Left forelimb (tissue), 1 donor: Measurements from ENCODE around the gene ZDHHC14.
"Not testable (repeated sequence)": the region's sequence is repeated elsewhere in the genome, so short reads cannot be mapped to it uniquely, and the experiment has no call there.

Experiments used
- DNase-seq: peaks from one replicate; pipeline ENCODE4 v3.0.0-alpha.2; 2018; ENCODE audit warnings: low spot score

The ZDHHC14 gene

DNA sequence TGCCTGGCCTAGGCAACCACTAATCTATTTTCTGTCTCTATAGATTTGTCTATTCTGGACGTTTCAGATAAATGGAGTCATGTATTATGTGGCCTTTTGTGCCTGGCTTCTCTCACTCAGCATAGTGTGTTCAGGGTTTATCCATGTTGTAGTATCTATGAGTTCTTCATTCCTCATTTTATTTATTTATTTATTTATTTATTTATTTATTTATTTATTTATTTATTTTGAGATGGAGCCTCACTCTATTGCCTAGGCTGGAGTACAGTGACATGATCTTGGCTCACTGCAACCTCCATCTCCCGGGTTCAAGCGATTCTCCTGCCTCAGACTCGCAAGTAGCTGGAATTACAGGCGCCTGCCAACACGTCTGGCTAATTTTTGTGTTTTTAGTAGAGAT, 86.3 kb downstream of the ZDHHC14 start:
- DNase-seq = not testable (repeated sequence)

DNA sequence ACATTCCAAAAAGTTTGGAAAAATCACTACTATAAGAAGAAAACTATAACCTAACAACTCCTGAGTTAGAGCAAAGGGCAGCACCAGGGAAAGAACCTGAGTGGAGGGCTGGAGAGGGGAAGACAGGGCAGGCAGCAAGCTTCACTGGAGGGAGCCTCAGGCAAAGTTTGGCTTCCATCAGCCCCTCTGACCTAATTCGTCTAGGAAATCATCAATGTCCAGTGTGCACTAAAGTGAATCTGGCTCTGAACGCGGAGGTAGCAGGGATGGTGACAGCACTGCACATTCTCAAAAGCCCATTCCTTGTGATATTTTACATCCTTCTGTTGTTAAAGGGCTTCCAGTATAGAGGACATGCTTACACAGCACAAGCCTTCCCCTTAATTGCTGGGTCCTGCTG, 87.1 kb downstream of the ZDHHC14 start:
- no peak for DNase-seq

DNA sequence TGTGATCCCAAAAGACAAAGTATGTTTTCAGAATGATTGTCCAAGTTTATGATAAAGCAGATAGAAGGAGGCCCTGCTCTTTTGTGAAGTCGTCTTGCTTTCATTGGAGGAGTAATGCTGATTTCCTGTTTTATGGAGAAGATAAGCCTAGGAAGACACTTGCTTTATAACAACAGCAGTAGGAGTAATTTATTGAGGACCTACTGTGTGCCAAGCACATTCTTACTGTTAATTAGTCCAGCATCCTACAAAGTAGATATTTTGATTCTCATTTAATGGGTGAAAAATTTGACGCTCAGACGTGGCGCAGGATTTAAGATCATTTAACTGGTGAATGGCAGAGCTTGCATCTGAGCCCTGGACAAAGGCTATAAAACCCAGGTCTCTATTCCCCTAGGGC, 87.6 kb downstream of the ZDHHC14 start:
- DNase-seq = no peak

DNA sequence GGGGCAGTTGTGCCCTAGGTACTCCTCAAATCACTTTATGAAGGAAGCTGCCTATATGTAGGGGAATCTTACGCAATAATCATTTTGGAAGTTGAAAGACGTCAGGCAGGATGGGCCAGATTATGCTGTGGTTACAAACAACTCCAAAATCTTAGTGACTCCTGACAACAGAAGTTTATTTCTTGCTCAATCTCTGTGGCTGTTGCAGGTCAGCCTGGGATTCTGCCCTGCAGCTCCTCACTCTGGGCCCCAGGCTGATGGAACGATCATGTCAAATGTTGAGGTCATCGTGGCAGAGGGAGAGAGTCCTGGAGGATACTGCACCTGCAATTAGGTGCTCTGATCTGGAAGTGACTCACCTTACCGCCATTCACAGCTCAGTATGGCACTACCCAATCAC, 88.4 kb downstream of the ZDHHC14 start:
- DNase-seq = no peak

DNA sequence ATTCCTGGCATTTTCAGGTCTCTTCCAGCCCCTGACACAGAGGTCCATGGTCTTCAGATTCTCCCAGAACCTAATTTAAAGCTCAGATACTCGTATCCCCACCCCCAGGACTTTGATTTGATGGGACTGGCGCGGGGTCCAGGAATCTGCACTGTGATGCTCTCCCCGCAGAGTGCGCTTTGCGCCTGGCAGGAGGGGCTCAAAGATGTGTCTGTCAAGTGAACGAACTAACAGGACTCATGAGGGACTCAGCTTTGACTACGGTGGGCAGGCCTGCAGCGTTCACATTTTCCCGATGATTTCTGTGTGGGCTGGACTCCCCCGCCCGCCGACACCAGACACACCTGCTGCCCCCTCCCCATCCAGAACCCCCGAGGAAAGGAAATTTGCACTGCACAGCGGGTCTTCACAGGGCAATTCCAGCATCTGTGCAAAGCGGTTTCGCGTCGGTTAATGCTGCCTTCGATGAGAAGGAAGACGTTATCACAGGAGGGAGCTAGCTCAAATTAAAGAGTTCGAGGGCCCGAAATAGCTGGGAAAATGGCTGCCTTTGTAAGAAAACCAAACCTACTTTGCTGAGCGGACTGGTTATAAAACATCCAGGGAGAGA, 90.2 kb downstream of the ZDHHC14 start:
- DNase-seq = no peak

DNA sequence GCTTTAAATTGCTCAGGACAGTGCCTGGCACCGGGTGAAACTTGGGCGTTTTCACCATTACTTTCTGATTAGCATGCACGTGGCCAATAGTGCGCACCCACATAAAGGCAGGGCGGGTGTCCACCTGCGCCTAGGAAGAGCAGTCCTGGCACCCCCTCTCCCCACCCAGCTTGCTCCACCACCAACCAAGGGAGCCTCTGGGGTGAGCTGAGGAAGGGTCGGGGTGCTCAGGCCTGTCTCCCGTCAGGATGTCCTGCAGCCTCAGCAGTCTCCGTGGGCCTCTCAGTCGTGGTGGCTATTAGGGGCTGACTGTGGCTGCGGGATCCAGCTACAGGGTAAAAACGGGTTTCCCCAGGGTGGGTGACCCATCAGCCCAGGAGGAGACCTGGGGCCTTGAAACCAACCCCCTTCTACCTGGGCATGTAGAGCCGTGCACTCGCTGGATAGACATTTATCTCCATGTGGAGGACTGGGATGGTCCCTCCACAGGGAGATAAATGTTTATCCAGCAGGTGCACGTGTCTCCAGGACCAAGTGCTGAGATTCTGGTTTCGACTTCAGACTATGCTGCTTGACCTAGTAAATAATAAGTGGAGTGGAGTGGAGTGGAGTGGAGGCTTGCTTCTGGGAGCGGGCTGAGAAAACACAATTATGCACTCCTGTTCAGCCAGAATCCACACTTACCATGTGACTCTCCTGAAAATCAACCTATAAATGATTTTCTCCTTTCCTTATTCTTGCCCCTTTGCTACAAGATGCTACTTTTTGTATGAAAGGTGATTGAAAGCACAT, 91.1 kb downstream of the ZDHHC14 start:
- no peak for DNase-seq

DNA sequence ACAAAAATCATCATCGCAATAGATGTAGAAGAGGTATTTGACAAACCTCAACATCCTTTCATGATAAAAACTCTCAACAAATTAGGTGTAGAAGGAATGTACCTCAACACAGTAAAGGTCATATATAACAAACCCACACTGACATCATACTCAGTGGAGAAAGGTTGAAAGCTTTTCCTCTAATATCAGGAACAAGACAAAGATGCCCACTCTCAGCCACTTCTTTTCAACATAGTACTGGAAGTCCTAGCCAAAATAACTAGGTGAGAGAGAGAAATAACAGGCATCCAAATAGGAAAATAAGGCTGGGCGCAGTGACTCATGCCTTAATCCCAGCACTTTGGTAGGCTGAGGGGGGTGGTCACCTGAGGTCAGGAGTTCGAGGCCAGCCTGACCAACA, 95.8 kb downstream of the ZDHHC14 start:
- DNase-seq = no peak

DNA sequence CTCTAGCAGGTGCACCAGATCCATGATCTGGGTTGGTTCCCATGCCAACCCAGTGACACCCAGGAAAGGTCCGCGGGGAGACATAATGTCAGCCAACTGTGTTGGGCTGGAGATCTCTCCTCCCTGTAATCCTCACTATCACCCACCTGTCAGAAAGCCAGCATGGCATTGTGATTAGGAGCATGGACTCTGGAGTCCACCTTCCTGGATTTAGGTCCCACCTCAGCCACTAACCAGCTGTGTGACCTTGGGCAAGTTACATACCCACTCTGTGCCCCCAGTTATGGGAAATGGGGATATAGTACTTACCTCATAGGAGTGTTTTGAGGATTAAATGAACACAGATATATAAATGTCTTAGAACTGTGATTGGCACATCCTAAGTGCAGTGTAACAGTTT, 97.9 kb downstream of the ZDHHC14 start:
- no peak for DNase-seq

DNA sequence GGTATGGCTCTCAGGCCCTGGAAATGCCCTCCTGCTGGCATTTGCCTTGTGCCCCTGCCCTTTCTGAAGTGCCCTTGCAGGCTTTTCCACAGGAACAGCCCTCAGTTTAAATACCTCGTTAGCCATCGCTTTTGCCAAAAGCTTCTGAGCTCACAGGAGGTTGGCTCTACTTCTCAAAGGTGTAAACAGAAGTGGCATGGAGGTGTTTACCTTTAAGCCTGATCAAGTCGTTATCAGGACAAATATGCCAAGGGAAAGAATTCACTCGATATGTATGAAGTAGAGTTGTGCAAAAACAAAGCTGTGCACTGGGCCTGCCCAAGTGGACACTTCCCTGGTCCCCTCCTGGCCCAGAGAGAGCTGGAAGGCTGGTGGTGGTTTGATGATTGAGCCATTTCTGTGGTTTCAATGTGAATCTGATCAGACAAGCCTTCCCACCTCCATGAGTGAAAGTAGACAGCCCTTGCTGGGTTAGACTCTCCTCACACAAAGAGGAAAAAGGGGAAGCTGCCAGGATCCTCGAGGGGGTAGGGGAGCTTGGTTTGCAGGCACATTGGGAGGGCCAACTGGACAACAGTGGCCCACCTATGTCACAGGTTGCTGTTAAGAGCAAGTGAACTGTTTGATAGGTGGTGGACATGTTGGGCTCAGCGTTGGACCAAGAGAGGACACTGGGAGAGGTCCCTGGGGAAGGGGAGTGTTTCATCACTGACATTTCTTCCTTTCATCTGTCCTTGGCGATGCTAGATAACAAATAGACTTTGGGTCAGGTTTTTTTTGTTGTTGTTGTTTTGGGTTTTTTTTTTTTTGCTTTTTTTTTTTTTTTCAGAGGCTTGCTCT, 98.7 kb downstream of the ZDHHC14 start:
- DNase-seq = no peak

DNA sequence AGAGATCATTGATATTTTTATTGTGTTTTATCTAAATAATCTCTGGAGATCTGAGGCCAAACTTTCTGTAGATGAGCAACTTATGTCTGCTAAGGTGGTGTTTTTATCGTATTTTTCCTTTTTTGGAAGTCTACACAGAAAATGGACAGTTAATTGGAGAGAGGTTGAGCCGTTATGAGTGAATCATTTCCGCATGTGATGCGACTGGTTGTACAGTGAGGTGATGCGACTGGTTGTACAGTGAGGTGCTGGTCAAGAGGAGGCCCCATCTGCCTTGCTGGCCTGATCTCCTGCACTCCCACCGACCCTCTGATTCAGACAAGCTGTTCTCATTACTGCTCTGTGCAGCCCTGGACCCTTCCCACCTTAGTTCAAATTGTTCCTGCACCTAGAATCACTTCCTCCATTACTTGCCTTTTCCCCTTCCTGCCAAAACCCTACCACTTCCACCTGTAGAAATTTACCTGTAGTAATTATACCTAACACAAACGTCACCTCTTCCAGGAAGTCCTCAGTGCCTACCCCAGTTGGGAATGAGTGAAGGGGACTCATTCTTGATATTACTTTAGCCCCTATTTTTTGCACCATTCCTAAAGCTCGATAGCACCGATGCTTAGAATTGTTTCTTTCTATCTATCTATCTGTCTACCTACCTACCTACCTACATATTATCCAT, 100.3 kb downstream of the ZDHHC14 start:
- no peak for DNase-seq

DNA sequence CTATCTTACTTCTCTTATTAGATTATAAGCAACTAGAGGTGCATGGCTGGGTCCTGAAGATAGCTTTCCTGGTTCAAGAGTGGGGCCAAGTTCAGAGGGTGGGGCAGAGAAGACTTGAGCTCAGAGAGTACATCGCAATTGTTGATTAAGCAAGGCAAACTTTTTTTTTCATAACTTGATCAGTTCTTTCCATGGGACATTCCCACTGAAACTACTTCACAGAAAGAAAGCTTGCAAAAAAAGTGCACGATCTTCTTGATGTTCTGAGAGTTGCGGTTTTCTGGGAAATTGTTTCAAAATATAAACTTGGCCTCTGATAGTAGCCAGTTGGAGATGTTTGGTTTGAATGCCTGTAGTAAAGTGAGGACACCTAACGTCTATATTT, 100.9 kb downstream of the ZDHHC14 start:
- no peak for DNase-seq

DNA sequence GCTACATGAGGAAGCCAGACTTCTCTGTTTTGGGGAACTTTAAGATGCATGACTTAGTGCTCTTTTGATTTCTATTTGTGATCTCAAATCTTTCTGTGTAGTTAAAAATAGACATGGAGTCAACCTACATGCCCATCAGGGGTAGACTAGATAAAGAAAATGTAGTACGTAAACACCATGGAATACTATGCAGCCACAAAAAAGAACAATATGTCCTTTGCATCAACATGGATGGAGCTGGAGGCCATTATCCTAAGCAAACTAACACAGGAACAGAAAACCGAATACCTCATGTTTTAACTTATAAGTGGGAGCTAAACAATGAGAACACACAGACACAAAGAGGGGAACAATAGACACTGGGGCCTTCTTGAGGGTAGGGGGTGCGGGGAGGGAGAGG, 102.8 kb downstream of the ZDHHC14 start:
- no peak for DNase-seq

DNA sequence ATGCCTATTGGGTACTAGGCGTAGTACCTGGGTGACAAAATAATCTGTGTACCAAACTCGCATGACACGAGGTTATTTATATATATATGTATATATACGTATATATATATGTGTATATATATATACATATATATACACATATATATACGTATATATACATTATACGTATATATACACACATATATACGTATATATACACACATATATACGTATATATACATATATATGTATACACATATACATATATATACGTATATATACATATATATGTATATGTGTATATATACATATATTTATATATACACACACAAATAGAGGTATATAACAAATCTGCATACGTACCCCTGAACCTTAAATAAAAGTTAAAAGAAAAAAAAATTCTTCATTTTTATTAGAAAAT, 103.2 kb downstream of the ZDHHC14 start:
- no peak for DNase-seq

DNA sequence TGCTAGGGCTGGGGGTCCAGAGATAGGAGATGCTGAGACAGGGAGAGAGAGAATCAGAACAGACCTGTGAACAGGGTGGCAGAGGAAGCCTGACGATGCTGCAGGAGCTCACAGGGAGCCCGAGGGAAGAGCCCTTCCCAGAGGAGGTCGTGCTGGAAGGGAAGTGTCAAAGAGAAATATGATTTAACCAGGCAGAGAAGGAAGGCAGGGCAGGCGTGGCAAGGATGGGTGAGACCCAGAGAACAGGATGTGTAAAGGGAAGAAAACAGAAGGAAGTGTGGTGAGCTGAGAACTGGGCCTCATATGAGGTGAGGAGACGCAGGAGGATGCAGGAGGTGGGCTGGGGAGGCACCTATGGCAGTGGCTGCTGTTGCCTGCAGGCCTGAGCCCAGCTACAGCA, 105.6 kb downstream of the ZDHHC14 start:
- DNase-seq = no peak

DNA sequence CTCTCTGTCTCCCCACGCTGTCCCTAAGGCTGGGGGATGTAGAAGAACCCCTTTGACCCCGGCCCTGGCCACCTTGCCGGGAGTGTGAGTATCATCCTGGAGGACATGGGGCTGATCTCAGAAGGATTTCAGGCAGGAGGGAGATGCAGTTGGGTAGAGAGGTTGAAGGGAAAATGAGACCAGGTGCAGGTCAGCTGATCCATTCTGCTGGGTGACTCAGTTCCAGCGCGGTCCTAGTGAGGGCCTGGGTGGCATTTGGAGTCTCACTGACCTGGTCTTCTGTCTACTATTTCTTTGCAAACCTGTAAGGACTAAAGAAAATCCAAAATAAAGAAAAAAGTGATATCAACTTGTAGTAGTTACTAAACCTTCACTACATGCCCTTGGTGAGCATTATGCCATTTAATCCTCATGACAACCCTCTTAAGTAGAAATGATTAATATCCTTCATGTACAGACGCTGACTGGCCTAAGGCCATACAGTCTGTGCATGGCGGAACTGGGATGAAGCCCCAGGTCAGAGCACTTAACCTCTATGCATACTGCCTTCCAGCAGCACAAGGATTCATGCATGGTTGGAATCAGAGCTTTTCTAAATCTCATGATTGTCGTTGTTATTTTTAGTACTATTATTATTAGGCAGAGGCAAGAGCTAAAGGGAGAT, 106.3 kb downstream of the ZDHHC14 start:
- DNase-seq = no peak

DNA sequence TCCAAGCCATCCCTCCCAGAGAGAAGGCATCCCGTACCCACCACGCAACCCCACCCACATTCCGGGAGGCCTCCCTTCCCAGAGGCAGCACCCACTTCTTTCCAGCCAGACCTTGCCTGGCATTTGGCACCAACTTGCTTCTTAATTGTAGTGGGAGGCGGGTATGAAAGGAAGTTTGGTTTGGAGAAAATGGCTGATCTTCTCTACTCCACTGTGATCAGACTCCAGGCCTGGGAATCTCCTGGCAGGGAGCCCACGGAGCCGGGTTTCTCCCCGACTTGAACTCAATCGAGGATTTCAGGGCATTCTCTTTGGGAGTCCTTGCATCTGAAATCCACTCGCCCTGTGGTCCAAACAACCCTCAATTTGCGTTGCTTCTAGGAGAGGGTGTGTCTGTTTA, 107.1 kb downstream of the ZDHHC14 start:
- no peak for DNase-seq

DNA sequence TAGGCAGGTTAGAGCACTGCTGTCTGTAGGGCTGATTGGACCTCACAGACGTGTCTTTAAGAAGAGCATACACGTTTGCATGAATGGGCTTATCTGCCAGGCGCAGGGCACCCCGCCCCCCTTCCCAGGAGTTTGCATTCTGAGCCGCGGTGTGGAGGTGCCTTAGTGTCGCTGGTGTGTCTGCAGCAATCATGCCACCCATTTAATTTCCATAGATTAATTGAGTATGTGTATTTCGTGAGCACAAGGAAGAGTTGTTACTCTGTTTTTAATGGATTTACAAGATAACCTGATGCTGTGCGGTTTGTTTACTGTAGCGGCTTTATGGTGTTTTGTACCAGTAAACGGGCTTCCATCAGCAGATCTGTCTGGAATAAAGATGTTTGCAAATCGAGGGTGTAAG, 107.7 kb downstream of the ZDHHC14 start:
- no peak for DNase-seq

DNA sequence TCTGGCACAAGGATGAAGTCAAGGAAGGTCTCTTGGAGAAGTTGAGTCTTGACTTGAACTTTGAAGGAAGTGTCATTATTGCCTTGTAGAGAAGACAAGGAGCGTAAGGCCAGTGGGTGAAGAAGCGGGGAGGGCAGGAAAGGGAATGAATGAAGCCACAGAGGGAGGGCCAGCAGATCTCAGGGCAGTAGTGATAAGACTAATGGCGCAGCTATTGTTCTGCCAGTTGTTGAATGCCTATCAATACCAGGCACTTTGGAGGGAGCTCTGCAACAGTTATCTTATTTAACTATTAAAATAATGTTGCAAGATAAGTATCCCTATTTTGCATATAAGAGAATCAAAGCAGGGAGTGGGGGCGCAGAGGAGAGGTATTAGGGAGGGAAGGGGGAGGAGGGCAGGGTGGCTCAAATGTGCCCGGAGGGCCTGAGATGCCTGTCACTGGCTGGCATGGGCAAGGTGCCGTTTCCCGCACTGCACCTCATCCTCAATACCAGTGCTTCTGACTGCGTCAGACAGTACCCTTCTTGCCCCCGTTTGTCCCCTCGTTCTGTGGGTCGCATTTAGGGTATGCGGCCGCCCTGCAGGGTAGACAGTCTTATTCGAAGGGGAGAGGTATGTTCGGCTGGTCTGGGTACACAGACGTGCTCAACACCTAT, 109.8 kb downstream of the ZDHHC14 start:
- no peak for DNase-seq

DNA sequence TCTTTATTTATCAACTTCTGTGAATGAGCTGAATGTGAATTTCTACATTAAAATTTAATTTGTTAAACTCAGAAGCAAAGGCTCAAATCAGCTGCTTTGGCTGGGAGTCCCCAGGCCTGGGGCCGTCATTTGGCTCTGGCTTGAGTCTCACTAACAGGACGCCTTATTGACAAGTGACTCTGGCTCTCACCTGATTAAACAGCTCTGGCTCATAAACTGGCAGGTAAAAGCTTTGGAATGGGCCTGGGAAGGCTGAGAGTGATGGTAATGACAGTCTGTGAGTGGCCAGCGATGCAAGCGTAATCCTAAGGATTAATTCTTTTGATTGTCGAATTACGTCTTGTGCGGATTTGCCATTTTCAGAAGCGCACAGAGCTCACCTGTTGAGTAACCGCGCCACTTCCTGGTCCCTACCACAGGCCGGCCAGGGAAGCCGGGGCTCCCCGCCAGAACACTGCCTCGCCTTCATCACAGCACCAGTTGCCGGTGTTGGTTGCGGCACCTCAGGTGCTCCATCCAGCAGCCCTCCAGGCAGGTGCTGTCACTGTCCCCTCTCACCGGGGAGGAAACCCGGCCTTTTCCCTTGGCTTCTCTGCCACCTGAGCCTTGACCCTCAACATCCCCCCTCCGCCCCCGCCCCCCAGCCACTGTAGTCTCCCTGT, 110.7 kb downstream of the ZDHHC14 start:
- DNase-seq = no peak

DNA sequence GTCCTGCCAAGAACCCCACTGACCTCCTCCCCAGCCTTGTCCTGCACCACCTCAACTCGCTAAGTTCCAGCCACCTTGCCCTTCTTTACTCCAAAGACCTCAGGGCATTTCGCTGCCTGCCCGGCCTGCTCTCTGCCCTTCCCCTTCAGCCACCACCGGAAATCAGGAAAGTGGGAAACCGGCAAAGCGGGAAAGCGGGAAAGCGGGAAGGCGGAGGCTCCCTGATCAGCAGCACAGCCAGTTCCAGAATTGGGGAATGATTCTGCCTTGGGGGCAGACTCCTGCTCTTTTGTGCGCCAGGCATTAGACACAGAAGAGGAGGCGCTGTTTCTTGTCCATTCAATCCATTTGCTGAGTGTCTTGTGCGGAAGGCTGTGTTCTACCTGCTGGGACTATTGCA, 111.3 kb downstream of the ZDHHC14 start:
- DNase-seq = no peak

DNA sequence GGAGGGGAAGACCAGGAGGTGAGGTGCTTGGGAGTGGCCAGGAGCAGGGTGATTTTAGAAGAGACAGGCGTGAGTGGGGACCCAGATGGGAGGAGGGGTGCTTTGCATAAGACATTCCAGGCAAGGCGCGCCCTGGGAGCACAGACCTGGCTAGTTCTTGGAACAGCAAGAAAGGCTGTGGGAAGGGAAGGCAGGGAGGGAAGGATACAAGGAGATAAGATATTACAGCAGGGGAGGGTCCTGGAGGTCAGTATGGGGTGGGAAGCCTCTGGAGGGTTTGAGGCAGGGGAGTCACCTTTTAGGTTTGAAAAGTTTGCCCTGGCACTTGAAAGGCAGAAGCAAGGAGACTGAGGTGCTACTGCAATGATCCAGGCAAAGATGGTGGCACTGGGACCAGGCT, 111.8 kb downstream of the ZDHHC14 start:
- no peak for DNase-seq
